ENCODE measurements around the gene STXBP3. TPM values are rescaled to one million over a fixed set of nuclear protein-coding genes. Genes with fewer than 3 reads are reported as not detected.

The STXBP3 gene
- total and polyA plus RNA-seq, 2 donors (not counting 1 experiment from before 2014, with no cell fraction given): 55.3 to 71.0 TPM

DNA sequence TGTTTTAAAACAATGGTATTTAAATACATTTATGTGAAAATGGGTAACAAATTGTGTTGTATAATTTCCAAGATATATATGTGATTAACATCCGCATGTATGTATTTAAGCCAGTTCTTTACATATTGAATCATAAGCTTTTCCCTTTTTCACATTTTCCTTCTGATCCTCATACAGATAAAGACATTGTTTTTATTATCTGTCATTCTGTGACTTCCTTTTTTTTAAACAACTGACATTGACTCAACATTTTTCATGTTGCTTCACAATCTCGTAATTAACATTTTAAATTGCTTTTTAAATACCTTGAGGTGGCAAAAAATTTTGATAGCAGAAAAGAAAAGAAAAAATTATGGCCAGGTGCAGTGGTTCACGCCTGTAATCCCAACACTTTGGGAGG lies 1.4 kb downstream of the STXBP3 start:
- Histone ChIP-seq H3K27me3 (ENCODE audit: control insufficient read depth, insufficient read depth, low read length) (no peaks in the 10 kb centered on the region), H2AFZ (ENCODE audit: low read length) (no peak overlapping the region), H3K79me2 (ENCODE audit: control insufficient read depth, insufficient read depth, low read length) (peaks cover 47% of the 10 kb centered on the region), H4K20me1 (ENCODE audit: control insufficient read depth, extremely low read depth, insufficient read depth, low read length) (no peaks in the 10 kb centered on the region), H3K9ac (ENCODE audit: insufficient read depth, low read length) (no peak overlapping the region), H3K4me1 (ENCODE audit: control insufficient read depth, extremely low read depth, insufficient read depth, low read length) (no peaks in the 10 kb centered on the region), H3K9me3 (ENCODE audit: control insufficient read depth, insufficient read depth, low read depth, low read length) (no peaks in the 10 kb centered on the region), H3K27ac (ENCODE audit: insufficient read depth, low read length) (no peak overlapping the region), H3K4me2 (ENCODE audit: extremely low read depth, insufficient read depth, low read length) (peak overlapping the region; percentile 79), H3K36me3 (ENCODE audit: control insufficient read depth, insufficient read depth, low read length) (no peaks in the 10 kb centered on the region), H3K4me3 (replicated peaks in 1 of 4; ENCODE audit: control extremely low read depth in 1 of 4, insufficient read depth in 1 of 4, low read depth in 3 of 4, low read length in 4 of 4) (peak overlapping the region; percentile 64 to 90 (median 82))
- no peak for TF ChIP-seq EZH2 (IDR thresholded peaks at IDR 0.05; ENCODE audit: low read length, missing control alignments)
- DNase-seq (ENCODE audit: low read depth in 2 of 2): no peak

DNA sequence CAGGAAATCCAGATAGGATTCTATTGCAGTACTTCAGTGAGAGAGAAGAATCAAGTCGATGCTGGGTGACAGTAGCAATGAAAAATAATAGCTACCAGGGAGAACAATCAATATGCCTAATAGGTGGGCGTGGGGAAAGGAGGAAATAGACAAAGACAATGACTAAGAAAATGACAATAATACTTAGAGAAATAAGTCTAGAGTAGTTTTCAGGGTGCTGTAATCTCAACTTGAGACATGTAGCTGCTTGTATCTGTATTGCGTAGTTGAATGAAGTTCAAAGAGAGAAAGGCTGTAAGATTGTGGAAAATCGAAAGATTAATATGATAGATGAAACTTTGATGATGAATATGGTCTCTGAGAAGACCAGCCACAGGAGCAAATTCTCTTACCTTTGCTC lies 2.6 kb downstream of the STXBP3 start:
- Histone ChIP-seq H3K36me3 (ENCODE audit: control insufficient read depth, insufficient read depth, low read length) (no peaks in the 10 kb centered on the region), H3K4me2 (ENCODE audit: extremely low read depth, insufficient read depth, low read length) (no peak overlapping the region), H3K27me3 (ENCODE audit: control insufficient read depth, insufficient read depth, low read length) (no peaks in the 10 kb centered on the region), H3K9ac (ENCODE audit: insufficient read depth, low read length) (no peak overlapping the region), H3K79me2 (ENCODE audit: control insufficient read depth, insufficient read depth, low read length) (peaks cover 47% of the 10 kb centered on the region), H4K20me1 (ENCODE audit: control insufficient read depth, extremely low read depth, insufficient read depth, low read length) (no peaks in the 10 kb centered on the region), H3K4me3 (replicated peaks in 1 of 4; ENCODE audit: control extremely low read depth in 1 of 4, insufficient read depth in 1 of 4, low read depth in 3 of 4, low read length in 4 of 4) (no peak overlapping the region), H2AFZ (ENCODE audit: low read length) (no peak overlapping the region), H3K27ac (ENCODE audit: insufficient read depth, low read length) (no peak overlapping the region), H3K9me3 (ENCODE audit: control insufficient read depth, insufficient read depth, low read depth, low read length) (no peaks in the 10 kb centered on the region), H3K4me1 (ENCODE audit: control insufficient read depth, extremely low read depth, insufficient read depth, low read length) (no peaks in the 10 kb centered on the region)
- DNase-seq (ENCODE audit: low read depth in 2 of 2): no peak
- TF ChIP-seq CTCF (conservative IDR thresholded peaks at IDR 0.05 in 1 of 2, IDR thresholded peaks at IDR 0.05 in 1 of 2; ENCODE audit: low read depth in 1 of 2, low read length in 2 of 2): no peak
- no peak for TF ChIP-seq EZH2 (IDR thresholded peaks at IDR 0.05; ENCODE audit: low read length, missing control alignments)

DNA sequence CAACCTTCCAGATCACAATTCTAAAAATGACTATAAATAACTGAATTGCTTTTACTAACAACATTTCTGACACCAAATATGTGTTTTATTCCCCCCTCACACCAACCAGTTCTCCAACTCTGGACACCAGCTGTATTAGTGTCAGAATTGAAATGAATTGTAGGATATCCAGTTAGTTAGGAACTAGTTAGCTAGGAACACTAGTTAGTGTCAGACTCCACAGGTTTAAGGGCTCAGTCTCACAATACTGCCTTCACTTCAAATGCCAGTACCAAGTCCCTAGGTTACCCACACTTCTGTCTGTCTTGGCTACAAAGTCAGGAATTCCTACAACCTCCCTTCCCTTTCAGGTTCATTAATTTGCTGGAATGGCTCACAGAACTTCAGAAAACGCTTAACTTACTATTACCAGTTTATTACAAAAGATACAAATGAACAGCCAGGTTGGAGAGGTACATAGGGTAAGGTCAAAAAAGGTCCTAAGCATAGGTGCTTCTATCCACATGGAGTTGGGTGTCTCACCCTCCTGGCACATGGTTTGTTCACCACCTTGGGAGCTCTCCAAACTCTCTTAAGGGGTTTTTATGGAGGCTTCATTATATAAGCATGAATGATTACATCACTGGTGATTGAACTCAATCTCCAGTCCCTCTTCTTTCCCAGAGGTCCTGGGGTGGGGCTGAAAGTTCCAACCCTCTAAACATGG lies 4.2 kb downstream of the STXBP3 start:
- DNase-seq (ENCODE audit: low read depth in 2 of 2): peak in 1 of 2 donors; percentile 39
- no peak overlapping the region for H3K27ac ChIP-seq (ENCODE audit: insufficient read depth, low read length)
- no peaks in the 10 kb centered on the region for H3K36me3 ChIP-seq (ENCODE audit: control insufficient read depth, insufficient read depth, low read length)
- H2AFZ ChIP-seq (ENCODE audit: low read length): no peak overlapping the region
- no peak overlapping the region for H3K9ac ChIP-seq (ENCODE audit: insufficient read depth, low read length)
- no peaks in the 10 kb centered on the region for H4K20me1 ChIP-seq (ENCODE audit: control insufficient read depth, extremely low read depth, insufficient read depth, low read length)
- H3K4me1 ChIP-seq (ENCODE audit: control insufficient read depth, extremely low read depth, insufficient read depth, low read length): no peaks in the 10 kb centered on the region
- no peaks in the 10 kb centered on the region for H3K9me3 ChIP-seq (ENCODE audit: control insufficient read depth, insufficient read depth, low read depth, low read length)
- H3K27me3 ChIP-seq (ENCODE audit: control insufficient read depth, insufficient read depth, low read length): no peaks in the 10 kb centered on the region
- no peak for TF ChIP-seq CTCF (conservative IDR thresholded peaks at IDR 0.05 in 1 of 2, IDR thresholded peaks at IDR 0.05 in 1 of 2; ENCODE audit: low read depth in 1 of 2, low read length in 2 of 2)
- TF ChIP-seq EZH2 (IDR thresholded peaks at IDR 0.05; ENCODE audit: low read length, missing control alignments): no peak
- no peak overlapping the region for H3K4me2 ChIP-seq (ENCODE audit: extremely low read depth, insufficient read depth, low read length)
- no peak overlapping the region for H3K4me3 ChIP-seq (replicated peaks in 1 of 4; ENCODE audit: control extremely low read depth in 1 of 4, insufficient read depth in 1 of 4, low read depth in 3 of 4, low read length in 4 of 4)
- peaks cover 47% of the 10 kb centered on the region for H3K79me2 ChIP-seq (ENCODE audit: control insufficient read depth, insufficient read depth, low read length)
